ENCODE results near the gene PHACTR1.
"Not testable (repeated sequence)": the region's sequence is repeated elsewhere in the genome, so short reads cannot be mapped to it uniquely, and the experiment has no call there.

The PHACTR1 gene

DNA sequence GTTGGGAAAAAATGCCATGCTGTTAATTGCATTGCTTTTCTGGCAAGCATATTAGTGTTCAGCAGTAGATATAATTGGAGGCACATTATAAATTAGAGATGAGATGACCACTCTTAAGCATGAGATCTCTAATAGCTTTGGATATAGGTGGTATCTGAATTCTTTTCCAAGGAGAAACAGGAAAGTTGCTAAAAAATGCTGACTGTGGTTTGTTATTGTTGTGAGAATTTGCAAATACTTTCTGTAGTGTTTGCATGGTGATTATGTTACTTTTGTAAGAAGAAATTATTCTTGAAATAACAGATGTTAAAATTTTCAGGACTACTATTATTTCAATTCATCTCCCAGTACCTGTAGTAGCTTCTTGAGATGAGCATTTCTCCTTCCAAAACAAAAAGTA, 386.6 kb downstream of the PHACTR1 start:
- no peak for DNase-seq (ENCODE audit: low read depth in 2 of 2)

DNA sequence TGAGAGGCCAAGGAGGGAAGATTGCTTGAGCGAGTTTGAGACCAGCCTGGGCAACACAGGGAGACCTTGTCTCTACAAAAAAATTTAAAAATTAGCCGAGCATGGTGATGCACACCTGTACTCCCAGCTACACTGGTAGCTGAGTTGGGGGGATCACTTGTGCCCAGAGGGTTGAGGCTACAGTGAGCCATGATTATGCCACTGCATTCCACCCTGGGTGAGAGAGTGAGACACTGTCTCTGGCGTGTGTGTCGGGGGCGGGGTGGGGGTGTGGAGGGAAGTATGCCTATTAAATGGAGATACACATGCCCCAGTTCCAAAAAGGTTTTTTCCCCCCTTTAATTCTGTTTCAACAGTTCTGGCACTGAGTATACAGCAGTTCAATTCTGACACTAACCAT, 388.6 kb downstream of the PHACTR1 start:
- DNase-seq (ENCODE audit: low read depth in 2 of 2), result no peak

DNA sequence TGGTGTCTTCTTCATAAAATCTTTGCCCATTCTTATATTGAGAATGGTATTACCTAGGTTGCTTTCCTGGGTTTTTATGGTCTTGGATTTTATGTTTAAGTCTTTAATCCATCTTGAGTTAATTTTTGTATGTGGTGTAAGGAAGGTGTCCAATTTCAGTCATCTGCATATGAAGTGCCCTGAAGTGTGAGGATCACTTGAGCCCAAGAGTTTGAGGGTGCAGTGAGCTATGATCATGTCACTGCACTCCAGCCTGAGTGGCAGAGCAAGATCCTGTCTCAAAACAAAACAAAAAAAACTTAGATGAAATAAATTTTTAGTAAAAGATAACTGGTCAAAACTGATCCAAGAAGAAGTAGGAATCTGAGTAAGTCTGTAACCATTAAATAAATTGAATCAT, 396.4 kb downstream of the PHACTR1 start:
- DNase-seq (ENCODE audit: low read depth in 2 of 2), result no peak

DNA sequence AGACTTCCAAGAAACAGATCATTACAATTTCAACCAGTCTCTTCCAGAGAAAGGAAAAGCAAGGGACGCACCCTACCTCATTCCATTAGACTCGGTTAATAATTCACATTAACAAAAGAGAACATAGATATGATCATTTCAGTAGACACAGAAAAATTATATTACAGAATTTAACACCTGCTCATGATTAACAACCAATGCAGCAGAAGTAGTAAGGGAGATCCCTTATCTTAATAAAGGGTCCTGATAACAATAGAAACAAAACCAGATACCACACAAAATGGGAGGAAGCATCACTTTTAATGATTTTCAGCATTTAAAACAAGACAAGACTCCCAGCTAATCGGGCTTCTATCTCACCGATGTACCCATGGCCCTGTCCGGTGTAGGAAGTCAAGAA, 396.8 kb downstream of the PHACTR1 start:
- DNase-seq (ENCODE audit: low read depth in 2 of 2), result no peak

DNA sequence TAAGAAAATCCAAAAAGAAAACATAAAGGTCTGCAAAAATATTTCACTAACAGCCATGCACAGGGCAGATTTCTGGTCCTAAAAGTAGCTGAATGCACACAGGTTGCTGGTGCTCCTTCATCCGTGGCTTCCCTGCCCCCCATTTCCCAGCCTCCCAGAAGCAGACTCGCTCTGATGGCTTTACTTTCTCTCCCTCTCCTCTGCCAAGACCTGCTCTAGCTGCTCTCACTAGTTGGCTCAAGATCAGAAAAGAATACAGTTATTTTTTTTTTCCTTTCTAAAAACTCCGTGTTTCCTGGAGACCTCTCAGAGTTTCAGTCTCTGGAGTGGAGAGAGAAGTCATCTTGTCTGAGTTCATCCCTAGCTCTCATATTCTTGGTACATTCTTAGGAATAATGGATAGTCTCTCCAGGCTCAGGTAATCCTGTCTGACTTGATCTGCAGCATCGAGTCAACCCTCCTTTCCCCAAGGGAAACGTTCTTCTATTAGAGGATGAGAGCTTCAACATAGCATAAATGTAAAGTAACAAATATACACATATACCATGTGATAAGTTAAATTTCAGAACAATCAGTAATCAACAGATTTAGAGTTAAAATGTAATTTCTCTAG, 397.5 kb downstream of the PHACTR1 start:
- DNase-seq (ENCODE audit: low read depth in 2 of 2), result no peak

DNA sequence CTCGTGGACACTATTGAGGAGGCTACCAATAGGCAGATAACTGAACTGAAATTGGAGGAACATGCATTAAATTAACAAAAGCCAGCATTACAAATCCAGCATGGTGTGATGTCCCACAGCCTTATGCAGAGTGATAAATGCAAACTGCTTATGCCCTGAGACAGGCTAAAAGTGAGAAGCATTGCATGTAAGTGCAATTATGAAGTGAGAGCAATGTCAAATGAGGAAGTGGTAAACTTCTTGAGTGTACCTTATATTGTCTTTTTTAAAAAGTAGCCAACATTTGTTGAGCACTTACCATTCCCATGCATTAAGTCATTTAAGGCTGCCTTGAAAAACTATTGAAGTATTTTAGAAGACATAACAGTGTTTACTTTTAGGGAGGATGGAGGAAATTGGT, 399.6 kb downstream of the PHACTR1 start:
- DNase-seq (ENCODE audit: low read depth in 2 of 2), result no peak

DNA sequence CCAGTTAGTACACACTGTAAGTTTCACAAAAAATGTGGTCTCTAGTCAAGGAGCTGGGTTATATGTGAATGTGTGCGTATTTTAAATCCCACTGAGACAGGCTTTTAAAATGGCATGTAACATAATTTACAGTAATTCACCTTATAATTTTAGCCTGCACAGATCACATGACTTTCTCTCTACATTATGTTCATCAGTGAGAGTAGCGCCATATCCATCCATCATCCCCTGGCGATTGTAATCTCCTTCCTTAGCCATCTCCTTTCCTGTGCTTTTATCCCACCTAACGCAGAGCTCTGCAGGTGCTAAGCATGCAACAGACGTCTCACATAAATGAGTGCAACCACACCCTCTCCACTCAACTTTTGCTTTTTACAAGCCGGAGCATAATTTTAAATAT, 401.0 kb downstream of the PHACTR1 start:
- DNase-seq (ENCODE audit: low read depth in 2 of 2), result no peak

DNA sequence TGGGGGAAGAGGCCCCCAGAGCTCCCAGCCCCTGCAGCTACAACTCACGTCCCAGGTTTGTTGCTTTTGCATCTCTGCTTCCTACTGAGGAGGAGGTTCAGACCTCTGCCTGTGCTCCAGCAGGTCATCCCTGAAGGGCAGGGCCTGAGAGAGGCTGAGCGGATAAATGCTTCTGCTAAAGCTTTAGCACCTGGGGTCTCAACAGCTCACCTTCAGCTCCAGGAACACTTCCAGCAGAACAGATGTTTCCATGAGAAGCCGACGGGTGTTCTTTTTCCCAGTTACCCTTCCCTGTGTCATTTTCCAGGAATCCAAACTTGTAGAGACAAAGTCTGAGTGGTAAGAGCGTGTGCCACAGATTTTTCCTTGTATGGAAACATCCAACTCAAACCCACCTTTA, 403.0 kb downstream of the PHACTR1 start:
- no peak for DNase-seq (ENCODE audit: low read depth in 2 of 2)

DNA sequence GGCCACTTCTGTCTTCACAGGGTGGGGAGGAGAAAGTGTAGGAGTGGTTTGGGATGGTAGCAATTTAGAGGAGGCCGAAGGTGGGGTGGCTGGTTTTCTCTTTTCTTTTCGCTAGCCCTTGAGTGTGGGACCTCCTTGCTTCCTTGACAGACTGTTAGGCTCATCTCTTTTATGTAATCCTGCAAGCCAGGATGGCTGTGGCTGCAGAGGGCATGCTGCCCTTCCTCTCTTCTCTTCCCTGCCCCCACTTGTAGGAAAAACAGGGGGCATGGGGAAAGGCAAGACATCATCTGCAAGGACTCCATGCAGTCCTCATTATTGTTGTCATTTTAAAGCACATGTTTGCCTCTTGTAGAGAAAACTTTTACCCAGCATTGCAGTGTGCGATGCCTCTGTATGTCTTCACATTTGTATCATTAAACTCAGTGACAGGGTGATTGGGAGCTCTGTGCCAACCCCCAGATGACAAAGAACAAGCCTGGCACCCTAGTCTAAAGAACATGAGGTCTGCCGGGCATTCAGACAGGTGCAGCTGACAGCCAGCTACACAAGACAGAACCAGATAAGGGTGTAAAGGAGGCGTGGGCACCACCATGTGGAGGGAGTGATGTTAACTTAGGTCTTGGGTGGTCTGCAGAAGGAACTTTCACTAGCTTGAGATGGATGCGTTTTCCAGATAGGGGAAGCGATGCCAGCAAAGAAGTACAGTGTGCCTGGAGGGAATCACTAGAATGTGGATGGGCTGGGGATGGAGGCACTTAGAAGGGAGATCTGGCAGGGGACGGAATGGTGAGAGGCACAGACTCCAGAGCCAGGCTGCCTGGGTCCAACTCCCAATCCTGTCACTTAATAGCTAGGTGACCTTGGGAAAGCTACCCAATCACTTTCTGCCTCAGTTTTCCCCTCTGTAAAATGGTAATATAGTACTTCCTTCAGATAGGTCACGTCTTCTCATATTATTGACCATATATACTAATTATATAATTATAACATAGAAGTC, 404.2 kb downstream of the PHACTR1 start:
- no peak for DNase-seq (ENCODE audit: low read depth in 2 of 2)

DNA sequence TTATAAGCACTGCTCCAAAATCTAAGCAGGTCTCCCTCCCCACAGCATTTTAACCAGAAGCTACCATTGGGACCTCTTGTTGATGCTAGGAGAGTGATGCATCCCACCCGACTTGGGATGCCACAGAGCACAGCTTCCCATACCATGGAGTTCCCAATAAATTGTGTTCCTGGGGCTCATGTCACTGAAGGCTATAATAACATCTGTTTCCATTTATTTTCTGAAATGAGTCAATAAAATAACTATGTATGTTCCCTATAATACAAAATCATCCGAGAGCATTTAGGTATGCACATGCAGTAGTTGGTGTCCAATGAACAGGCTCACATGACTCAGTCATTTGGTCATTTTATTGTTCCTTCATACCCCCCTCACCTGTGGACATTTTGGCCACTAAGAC, 407.6 kb downstream of the PHACTR1 start:
- DNase-seq (ENCODE audit: low read depth in 2 of 2), result no peak

DNA sequence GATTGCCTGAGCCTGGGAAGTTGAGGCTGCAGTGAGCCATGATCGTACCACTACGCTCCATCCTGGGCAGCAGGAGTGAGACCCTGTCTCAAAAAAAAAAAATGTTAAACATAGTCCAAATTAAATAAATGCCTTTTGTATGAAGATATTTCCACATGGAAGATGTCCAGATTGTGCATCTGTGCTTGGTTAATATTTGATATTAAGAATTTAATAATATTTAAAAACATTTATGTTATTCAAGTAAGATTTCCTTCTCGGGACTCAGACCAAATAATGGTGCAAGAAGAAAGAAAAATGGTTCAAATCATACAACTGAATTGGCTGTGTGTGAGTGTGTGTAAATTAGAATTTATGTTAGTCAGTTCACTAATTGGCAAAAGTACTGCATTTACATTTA, 409.3 kb downstream of the PHACTR1 start:
- DNase-seq (ENCODE audit: low read depth in 2 of 2), result no peak

DNA sequence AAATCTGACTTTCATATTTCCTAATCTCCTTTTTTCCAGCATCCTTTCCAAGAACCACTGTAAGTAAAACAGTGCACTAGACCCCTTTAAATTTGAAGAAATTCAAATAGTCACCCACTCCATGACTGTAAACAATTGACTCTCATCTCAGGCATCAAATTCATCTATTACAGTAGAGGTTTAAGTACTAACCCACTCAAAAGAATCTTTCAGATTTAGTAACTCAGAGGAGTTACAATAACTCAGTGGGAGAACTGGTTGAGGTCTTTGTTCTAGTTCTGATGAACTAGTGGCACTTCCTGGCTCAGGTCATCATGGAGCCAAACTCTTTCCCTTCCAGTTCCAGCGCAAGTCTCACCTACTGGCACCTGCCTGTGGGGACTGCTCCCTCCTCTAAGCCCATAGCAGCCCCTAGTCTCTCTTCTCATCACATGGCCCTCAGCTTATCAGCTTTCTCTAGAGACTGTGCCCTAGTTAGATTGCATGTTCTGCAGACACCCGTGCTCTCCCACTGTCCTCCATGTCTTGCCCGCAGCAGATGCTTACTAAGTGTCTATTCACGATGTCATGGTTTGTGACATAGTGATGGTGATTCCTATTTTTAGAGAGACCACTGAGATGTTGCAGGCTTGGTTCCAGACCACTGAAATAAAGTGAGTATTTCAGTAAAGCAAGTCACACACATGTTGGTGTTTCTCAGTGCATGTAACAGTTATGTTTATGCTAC, 415.5 kb downstream of the PHACTR1 start:
- DNase-seq (ENCODE audit: low read depth in 2 of 2), result no peak

DNA sequence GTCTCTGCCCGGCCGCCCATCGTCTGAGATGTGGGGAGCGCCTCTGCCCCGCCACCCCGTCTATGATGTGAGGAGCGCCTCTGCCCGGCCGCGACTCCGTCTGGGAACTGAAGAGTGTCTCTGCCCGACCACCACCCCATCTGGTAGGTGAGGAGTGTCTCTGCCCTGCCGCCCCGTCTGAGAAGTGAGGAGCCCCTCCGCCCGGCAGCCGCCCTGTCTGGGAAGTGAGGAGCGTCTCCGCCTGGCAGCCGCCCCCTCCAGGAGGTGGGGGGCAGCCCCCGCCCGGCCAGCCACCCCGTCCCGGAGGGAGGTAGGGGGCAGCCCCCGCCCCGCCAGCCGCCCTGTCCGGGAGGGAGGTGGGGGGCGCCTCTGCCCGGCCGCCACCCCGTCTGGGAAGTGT, 417.3 kb downstream of the PHACTR1 start:
- not testable (repeated sequence) for DNase-seq (ENCODE audit: low read depth in 2 of 2)

DNA sequence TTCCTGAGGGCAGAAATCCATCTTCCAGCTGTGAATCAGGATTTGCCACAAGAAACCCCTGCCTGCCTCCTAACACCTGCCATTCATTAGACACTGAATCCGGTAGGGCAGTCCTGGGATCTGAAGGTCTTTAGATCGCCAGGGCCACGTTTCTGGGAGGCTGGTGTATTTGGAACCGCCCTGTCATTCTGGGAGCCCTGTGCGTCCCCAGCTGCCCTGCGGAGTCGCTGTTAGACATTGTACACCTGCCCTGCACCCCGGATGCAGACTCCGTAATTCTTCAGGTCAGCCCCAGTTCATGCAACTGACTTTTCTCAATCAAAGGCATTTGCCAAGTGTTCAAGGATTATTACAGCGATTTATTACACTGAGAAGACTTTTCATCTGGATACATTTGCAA, 418.6 kb downstream of the PHACTR1 start:
- DNase-seq (ENCODE audit: low read depth in 2 of 2), result no peak

DNA sequence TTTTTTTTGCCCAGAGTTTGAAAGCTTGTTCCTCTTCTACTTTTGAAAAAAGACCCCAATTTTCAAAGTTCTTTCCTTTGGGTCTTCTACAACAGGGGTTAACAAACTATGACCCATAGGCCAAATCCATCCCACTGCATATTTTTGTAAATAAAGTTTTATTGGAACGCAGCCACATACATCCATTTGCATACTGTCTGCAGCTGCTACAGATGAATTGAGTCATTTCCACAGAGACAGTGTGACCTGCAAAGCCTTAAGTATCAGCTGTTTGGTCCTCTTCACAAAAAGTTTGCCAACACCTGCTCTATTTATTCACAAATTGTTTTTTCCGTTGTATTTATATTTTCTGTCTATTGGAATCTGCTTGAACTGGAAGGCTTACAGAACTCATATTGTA, 422.6 kb downstream of the PHACTR1 start:
- DNase-seq (ENCODE audit: low read depth in 2 of 2), result no peak

DNA sequence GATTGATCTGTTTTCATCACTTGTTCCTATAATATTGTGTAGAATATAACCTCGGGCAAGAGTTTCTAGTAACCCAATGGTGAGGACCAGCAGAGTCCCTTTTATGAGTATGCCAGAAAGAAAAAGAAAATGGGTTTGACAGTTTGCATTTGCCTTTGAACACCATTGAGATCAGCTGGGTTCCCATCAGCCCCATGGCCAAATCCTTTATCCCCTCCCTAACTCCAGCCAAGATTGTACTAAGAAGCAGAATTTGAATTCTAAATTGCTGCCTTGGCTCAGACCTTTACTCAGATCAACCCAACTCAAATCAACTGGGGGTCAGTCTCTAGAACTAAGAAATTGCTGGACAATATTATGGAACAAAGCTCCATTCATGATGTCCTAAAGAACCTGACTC, 424.4 kb downstream of the PHACTR1 start:
- DNase-seq (ENCODE audit: low read depth in 2 of 2), result no peak

DNA sequence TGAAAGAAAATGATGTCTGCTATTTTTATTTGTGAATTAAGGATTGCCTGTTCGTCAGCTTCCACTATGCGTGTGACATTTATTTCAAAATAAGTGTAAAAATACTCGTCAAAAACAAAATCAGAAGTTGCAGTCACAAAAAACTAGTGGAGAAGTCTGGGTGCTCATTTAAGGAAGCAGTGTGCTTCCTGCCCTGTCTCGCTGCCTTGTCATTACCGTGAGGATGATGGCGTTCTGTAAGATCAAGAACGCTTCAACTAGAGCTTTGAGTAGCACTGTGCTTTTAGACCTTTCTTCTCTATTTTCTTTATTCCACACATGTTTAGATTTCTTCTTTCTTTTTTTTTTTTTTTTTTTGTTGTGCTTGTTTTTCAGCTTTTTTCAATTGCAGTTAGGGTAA, 424.8 kb downstream of the PHACTR1 start:
- no peak for DNase-seq (ENCODE audit: low read depth in 2 of 2)

DNA sequence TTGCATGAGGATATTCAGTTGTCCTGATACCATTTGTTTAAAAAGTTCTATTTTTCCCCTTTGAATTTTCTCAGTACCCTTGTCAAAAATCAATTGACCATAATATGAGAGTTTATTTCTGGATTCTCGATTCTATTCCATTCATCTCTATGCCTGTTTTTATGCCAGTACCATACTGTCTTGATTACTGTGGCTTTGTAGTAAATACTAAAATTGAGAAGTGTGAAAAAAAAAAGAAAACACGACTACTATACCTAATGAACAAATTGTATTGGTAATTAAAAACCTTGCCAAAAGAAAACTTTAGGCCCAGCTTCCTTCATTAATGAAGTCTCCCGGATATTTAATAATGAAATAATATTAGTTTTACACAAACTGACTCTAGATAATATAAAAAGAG, 426.0 kb downstream of the PHACTR1 start:
- DNase-seq (ENCODE audit: low read depth in 2 of 2), result no peak

DNA sequence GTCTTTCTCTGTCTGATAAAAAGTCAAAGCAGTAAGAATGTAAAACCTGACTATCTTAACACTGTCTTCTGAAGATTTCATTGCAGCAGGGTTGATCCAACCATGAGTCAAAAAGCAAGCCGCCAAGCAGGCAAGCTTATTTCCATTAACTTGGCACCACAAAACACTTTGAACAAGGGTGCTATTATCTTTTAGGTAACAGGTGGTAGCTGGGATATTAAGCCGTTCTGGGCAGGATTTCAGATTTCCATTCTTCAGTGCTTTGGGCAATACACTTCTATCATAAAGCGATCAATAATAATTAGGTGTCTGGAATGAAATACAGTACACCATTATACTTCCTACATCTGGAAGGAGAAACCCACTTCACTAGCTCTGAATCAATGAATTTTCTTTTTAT, 429.9 kb downstream of the PHACTR1 start:
- DNase-seq (ENCODE audit: low read depth in 2 of 2), result no peak

DNA sequence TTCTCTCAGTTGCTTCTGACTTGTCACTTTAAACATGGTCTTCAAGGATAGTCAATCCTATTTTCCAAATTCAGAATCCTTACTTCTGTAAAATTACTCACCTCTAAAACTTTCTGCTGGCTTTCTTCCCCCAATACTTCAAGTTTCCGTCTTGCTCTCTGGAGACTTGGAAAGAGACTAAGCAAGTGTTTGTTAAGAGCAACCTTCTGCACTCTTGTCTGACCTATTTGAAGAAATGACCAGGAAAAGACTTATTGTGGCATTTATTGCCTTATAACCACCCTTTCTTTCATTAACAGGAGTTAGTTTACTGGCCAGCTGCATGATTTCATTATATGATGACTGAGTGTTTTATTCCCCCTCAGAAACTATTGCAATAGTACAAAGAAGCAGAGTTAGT, 430.8 kb downstream of the PHACTR1 start:
- no peak for DNase-seq (ENCODE audit: low read depth in 2 of 2)

DNA sequence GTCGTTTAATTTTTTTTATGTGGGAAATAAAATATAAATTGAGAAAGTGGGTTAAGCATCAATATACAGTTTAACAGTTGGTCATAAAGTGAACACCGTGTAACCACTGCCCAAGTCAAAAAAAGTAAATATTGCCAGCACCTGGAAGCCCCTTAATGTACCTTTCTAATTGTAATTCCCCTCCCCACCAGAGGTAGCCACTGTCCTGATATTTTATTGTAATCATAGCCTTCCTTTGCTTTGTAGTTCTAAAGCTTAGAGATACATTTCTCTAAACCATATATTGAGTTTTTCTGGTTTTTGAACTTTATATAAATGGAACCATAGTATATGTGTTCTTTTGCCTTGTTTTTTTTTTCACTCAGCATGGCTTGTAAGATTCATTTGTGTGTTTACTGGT, 431.2 kb downstream of the PHACTR1 start:
- DNase-seq (ENCODE audit: low read depth in 2 of 2), result no peak

DNA sequence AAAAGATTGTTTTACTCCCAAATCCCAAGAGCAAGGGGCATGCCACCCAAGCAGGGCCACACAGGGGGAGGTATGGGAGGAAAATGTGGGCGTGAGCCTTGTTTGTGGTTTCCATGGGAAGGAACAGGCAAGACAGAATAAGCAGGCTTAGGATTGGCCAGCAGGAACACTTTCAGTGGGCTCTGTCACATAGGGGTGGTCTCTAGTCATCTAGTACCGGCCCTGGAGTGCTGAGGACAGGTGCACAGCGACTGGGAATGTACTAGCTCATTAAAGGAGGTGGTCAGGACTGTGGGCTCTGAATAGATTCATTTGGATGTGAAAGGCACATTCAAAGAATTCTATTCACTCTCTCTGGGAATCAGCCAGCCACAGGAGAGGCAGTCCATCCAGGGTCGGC, 436.2 kb downstream of the PHACTR1 start:
- DNase-seq (ENCODE audit: low read depth in 2 of 2), result no peak

DNA sequence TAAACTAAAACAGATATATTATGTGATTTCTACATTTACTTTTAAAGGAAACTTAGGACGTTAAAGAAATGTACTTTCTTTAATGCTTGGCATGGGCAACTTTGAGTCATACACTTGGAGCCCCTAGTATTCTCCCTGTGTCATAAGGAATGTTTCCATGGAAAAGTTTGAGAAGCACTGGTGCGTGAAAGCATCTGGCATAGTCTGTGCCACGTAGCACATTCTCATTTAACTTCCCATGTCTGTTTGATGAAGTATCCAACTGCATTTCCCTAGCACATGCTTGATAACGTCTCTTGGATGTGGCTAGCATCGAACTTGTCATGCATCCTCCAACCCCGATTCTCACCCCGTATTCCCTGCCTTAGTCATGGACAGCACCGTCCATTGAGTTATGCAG, 439.8 kb downstream of the PHACTR1 start:
- no peak for DNase-seq (ENCODE audit: low read depth in 2 of 2)
